HG03280 (cell line): ENCODE results near the gene CXorf58.

Experiments used
- ATAC-seq: cut with Tn5 transposase; IDR thresholded peaks from one replicate; pipeline ENCODE4 v1.9.1; 2021; ENCODE audit warnings: mild to moderate bottlenecking, moderate library complexity; ENCODE audit not compliant: unreplicated experiment

CXorf58 gene

DNA sequence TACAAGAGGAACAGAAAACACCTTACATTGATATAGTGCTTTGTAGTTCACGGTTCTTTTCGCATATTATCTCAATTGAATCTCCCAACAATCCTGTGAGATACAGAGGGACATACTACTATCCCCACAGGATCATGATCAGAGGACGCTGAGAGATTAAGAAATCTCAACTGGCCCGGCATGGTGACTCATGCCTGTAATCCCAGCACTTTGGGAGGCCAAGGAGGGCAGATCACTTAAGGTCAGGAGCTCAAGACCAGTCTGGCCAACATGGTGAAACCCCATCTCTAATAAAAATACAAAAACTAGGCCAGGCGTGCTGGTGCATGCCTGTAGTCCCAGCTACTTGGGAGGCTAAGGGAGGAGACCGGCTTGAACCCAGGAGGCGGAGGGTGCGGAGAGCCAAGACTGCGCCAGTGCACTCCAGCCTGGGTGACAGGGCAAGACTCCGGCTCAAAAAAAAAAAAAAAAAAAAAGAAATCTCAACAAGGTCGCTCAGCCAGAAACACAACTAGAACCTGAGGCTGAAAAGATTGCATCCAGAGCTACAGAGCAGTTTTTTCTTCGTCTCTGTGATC, 7.5 kb upstream of the CXorf58 start:
- no peak for ATAC-seq

DNA sequence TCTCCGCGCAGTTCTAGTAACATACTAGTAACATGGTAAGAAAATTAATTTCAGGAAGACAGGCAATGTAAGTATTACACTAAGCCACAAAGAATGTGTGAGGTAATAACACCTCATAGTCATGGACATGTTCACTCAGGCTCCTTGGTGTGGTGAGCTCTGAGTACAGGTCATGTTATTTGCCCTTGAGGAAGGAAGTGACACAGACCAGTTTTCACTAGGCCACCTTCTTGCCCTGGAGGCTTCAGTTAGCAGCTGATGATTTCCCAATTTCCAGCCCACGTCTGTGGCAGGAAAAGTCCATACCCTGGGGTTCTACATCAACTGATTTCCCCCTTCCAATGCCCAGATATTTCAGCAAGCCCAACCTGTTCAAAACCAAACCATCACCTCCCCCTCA, 6.7 kb upstream of the CXorf58 start:
- ATAC-seq = no peak

DNA sequence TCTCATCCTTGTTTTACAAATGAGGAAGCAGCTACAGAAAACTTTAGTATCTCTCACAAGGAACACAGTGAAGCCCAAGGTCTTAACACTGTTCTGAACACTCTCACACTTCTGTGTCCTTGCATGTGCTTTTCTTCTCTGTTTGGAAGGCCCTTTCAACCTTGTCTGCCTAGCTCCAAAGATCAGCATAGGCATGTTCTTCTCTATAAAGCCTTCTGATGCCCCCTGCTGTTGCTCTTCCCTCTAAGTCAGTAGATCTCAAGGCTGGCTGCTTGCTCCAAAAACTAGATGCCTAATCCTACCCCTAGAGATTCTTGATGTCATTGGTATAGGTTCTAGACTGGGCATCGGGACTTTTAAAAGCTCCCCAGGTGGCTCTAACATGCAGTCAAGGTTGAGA, 6.0 kb upstream of the CXorf58 start:
- ATAC-seq = peak; percentile 70

DNA sequence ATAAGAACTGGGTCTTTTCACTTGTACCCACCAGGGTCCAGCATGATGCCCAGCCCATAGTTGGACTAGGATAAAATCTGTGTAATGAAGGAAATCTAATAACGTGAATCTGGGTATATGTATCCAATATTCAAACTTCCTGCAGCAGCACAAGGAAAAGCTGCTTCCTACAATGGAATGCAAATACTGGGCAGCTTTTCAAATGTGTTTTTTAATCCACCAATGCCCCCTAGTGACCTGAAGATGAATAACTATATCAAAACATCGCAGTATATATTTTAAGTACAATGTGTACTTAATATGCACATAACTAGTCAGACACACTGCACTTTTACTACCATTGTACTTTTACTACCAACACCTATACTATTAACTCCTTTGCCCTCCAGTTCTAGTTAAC, 5.4 kb upstream of the CXorf58 start:
- ATAC-seq = no peak

DNA sequence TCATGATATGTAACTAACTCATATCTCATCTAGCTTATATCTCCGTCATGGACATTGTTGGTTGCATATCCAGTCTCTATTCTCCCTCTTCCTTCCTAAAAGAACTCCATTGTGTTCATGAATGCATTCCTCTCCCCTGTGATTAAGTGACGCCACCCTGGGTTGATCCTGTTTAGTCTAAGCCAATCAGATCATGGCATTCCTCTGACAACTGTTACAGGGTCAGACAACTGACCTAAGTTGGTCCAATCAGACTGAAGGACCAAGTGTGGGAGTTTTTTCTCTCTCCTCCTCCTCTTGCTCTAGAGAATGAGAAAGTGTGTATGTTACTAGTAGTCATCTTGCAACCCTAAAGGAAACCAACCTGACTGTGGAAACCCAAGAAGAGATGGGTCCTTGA, 3.7 kb upstream of the CXorf58 start:
- ATAC-seq = no peak

DNA sequence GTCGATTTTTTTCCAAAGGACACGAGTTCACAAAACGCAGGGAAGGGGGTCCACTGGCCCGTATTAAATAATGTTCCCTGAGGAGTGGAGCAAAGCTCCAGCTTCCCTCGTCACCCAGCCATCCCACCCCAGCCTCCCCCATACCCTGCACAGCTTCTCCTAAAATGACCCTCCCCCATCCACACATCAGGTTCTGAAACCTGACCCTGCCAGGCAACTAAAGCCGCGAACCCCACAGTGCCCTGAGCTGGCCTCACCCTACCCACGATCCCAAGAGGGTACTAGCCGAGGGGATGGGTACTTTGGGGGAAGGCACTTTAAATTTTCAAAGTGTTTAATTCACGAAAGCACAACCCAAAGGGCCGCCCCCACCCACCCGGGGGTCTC, 702 bp upstream of the CXorf58 start:
- peak; percentile 4 for ATAC-seq

DNA sequence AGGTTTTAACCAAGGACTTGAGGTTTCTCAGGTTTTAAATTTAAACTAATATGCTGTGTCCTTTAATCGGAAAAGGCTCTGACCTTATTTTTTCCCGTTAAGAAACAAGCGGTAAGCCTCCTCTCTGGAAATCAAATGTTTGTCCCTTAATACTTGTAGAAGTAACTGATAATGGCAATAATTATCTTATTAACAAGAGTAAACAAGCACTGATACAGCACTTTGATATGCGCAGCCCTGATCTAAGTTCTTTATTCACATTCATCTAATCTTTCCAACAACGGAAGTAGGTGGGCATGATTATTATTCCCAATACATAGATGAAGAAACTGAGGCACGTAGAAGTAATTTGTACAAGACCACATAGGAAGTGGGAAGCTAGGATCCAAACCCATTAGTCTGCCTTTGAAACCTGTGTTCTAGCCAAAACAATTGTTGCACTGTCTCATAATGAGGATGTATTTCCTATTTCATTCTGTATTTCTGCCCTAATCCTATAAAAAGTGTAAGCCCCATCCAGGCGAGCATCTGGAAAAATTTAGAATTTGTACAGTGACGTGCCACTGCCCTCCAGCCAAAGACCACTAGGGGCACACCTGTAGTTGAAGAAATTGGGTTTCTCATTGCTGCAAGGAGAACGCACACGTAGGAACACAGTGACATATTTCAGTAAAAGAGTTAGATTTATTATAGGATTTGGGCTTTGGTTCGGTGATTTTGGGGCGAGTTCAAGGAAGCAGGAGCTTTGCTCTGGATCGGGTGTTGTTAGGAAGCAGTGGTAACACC, 606 bp downstream of the CXorf58 start:
- no peak for ATAC-seq

DNA sequence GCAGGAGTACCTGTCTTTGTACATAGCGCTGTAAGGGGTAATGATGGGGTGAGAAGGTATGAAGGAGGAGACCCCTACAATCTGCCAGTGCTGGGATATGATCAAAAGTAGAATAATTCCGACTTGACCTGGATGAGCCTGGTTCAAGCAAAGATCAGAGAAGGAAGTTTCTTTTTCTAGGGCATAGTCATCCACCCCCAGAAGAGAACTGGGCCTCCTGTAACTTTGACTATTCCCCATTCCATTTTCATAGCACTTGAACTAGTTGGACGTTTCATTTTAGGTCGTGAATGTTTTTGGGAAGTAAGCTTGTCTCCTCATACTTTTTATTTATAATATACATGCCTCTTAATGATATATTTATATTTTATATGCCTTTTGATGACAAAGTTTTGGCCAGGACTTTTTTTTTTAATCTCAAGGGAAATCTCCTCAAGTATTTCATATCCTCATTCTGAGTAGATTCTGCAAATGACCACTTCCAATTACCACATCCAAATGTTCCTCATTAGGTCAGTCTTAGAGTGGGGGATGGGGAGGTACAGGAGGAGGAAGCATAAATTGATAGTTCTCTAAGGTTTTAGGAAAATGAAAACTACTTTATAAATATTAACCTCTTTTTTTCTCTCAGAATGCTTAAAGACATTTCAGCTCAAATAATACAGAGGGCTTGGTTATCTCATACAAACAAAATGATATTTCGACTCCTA, 3.5 kb downstream of the CXorf58 start:
- no peak for ATAC-seq

DNA sequence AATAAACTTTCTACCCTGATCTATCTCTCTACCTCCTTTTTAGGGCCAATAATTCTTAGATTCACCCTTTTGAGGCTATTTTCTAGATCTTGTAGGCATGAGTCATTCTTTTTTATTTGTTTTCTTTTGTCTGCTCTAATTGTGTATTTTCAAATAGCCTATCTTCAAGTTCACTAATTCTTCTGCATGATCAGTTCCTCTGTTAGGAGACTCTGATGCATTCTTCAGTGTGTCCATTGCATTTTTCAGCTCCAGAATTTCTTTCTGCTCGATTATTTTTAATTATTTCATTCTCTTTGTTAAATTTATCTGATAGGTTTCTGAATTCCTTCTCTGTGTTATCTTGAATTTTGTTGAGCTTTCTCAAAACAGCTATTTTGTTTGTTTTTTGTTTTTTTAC, 11.3 kb downstream of the CXorf58 start:
- no peak for ATAC-seq

DNA sequence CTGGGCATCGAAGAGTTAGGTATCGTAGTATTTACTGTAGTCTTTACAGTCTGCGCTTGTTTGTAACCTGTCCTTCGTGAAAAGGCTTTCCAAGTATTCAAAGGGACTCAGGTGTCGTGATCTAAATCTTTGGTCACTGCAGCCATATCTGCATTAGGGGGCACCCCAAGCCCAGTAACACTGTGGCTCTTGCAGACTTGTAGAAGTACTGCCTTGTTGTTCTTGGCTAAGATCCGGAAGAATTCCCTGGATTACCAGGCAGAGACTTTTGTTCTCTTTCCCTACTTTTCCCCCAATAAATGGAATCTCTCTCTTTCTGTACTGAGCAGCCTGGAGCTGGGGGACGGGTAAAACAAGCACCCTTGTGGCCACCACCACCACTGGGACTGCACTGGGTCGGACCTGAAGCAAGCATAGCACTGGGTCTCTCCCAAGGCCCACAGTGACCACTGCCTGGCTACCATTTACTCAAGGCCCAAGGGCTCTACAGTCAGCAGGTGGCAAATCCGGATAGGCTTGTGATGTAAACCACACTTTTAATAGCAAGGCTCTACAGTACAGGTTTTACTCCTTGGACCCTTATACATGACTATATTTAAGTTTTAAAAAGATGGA, 12.0 kb downstream of the CXorf58 start:
- no peak for ATAC-seq

DNA sequence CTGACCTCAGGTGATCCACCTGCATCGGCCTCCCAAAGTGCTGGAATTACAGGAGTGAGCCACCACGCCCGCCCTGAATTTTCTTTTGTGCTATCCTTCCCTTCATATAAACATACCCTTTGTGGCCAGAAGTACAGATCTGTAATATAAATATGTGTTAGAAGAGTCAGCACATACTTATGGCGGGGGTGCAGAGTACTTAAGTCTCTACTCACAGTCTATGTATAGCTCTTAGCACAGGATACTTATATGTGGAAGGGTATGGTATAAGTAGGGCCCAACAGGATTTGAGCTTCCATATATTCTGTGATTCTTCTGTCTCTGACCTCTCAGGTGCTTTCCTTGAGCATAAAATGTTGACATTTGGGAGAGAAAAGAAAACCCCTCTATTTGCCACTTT, 18.2 kb downstream of the CXorf58 start:
- ATAC-seq = no peak

DNA sequence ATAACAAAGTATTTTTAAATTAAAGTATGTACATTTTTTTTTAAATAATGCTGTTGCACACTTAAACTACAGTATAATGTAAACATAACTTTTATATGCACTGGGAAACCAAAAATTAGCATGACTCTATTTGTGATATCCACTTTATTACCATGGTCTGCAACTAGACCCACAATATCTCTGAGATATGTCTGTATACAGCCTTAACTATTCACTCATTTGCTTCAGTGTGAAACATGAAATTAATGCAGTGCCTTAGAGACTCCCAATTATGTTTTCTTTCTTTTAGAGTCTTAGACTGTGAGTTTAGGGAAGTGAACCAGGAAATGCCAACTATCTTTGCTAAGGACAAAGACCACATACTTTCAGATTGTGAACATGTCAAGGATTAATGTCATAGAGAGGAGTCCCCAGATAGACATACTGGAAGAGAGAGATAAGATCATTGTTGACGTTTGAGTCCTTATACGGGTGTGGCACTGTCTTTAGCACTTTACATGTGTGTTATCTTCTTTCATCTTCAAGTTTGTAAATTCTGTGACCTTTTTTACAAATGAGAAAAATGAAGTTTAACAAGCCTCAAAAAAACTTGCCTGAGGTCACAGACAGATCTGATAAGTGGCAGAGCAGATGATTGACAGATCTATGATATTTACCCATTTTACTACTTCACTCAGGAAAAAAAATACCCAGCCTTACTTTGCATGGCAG, 23.2 kb downstream of the CXorf58 start:
- no peak for ATAC-seq

DNA sequence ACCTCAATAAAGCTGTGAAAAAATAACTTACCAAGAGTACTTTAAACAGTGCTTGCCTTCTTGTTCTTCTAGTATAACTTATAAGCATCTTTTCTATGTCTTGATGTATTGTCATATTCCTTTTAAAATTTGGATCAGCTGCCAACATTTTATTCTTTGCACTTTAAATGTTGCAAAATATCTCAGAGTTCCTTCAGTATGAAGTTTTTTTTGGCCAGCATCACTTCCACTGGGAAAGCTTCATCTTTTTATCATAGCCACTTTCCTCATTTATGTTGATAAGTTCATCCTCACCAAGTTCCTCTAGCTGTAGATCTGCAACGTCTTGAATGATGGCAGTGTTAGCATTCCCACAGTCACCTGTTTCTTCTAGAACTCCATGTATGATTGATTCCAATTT, 24.2 kb downstream of the CXorf58 start:
- no peak for ATAC-seq

DNA sequence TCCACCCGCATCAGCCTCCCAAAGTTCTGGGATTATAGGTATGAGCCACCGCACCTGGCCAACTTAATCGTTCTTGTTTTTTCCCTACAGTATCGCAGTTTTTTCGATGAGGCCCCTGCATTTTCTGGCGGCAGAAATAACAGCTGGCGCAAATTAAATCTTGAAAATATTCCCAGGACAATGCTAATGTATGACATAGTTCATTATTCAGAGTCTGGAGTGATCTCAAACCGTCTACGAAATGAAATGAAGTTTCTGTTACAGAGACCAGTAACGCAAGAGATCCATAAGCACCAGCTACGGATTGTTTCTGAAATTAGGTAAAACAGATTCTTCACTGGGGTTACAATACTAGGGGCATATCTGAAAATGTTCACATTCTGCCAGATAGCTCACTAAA, 27.3 kb downstream of the CXorf58 start:
- ATAC-seq = no peak

DNA sequence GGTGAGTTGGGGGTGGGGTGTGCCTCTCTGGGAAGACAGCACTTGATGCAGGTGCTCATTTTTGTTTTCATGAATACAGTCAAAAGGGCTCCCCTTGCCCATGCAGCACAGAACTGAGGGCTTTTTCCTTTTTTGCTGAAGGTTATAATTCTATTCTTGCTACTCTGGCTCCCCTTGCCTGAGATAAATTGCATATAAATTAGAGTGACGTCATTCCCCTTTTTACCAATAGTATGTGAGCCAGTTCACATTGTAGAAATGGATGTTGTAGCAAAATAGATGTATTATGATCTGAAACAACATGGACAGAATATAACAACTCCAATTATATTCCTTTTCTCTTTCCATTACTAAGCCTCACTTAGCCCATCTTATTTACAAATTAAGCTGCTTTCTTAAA, 28.4 kb downstream of the CXorf58 start:
- no peak for ATAC-seq

DNA sequence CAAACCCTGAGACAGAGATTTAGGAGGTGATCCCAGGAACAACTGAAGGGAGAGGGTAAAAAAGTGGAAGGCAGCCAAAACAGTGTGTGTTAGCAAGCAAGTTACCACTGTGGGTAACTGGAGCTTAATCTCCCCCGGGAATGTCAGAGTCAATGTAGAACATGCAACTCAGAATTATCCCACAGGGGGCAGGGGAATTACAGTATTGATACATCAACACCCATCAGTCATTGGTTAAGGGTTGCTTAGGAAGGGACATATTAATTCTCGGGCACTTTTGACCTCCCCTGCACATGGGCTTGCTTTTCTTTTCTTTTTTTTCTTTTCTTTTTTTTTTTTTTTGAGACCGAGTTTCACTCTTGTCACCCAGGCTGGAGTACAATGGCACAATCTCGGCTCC, 29.3 kb downstream of the CXorf58 start:
- no peak for ATAC-seq

DNA sequence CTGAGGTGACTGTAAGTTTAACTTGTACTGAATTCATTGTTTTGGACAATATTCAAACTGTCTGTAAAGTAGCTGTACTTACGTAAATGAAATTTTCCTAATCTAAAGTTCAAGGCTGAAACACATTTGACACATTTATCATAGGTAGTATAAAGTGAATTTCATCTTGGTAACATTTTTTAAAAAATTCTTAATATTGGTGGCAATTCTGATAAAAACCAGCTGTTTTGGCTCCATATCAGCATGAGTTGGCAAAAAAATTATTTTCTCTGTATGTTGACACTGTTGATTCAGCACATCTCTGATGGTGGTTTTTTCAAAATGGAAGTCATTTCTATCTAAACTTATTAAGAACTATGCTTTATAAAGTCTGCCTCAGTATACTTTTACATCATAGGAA, 30.9 kb downstream of the CXorf58 start:
- no peak for ATAC-seq

DNA sequence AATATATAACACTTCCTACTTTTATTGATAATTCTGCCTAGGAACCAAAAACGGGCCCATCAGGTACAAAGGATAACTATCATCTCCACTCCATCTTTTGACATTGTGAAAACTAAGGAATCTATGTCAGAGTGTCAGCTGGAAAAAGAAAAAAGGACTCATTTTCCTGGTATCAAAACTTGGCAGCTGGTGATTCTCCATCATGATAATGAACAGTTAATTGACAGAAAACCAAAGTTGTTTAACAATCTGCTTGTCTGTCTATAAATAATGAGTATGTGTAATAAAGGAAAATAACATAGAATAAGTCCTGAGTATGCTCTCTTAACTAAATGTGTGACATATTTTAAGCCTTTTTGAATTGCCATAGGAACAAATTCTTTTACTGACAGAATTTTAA, 31.4 kb downstream of the CXorf58 start:
- no peak for ATAC-seq

DNA sequence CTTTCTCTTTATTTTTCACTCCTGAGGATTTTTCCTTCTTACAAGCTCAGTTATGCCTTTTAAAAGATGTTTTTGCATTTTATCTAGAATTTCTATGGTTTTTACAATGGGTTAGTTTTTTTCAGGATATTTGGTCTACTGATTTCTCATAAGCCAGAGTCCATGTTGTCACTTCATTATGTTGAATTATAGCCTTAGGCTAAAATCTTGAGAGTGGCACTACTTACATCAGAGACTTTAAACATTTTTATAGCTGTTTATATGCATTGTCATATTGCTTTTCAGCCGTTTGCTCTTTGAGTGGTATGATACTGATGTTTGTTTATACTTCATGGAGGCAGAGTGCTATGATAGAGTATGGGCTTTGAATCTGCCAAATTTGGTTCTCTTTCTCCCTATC, 36.4 kb downstream of the CXorf58 start:
- ATAC-seq = no peak

DNA sequence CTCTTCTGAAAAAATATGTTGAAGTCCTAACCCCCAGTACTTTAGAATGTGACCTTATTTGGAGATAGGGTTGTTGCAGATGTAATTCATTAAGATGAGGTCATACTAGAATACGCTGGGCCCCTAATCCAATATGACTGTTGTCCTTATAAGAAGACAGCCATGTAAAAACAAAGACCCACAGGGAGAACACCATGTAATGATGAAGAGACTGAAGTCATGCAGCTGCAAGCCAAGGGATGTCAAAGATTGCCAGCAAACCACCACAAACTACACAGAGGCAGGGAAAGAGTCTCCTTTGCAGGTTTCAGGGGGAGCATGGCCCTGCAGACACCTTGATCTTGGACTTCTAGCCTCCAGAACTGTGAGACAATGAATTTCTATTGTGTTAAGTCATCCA, 37.4 kb downstream of the CXorf58 start:
- ATAC-seq = no peak

DNA sequence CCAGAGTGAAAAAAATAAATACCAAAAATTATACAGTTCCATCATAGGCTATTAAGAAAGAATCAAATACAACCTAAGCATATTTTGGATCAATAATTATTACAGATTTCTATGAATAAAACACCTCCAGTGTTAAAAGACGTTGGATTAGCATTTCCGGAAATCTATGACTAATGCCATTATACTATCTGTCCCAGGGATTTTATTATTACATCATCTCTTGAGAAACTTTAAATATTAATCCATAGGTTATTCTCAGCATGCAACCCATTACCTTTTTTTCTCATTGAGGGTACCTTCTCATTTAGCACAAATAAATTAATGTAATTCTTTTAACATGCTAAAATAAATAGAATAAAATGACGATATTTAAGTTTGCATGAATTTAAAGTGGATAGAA, 44.6 kb downstream of the CXorf58 start:
- no peak for ATAC-seq
